Stimulated activated CD8-positive, alpha-beta memory T cell treated with anti-CD3 and anti-CD28 coated beads, Interleukin-2, amount 100 ng/mL, for 1 hour (primary cell): ENCODE results near the gene CASP9.

Experiments used
- DNase-seq, 2 donors: peaks; one replicate each; pipeline ENCODE4 v3.0.0-alpha.2; 2020; ENCODE audit warnings: low read depth in 2 of 2

Gene CASP9

DNA sequence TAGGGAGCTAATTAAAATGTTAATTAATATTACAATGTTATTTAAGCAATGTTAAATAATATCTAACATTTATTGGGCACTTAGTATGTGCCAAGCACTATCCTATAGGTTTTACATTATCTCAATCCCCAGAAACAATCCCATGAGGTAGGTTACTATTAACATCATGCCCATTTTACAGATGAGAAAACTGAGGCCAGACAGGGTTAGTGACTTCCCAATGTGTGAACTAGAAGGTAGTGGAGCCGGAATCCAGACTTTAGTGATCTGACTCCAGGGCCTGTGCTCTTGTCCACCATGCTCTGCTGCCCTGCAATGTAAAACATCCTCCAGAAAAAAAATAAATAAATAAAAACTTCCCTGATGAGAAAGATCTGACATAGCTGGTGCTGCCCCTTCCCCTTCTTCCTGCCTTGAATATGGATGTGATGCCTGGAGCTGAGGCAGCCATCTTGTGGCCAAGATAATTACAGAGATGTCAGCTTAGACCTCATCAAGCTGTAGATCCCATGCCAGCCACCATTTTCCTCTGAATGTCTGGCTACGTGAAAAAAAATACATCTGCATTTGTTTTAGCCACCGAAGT, 75.0 kb downstream of the CASP9 start:
- no peak for DNase-seq

DNA sequence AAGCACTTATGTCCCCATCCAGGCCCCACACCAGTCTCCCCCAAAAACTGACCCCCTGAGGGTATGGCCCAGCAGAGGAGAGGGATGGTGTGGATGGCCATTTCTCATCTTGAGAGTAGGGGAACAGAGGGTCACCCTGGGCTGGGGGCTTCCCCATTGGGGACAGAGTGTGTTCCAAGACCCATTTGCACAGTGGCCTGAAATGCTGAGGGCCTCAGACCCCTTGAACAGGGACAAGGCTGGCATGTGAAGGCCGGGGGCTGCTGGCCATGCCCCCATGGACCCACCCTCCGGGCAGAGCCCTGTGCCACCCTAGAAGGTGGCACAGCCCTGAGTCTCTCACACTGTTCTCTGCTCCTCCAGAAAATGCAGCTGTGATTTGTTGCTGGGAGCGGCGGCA, 77.8 kb downstream of the CASP9 start:
- DNase-seq: no peak

DNA sequence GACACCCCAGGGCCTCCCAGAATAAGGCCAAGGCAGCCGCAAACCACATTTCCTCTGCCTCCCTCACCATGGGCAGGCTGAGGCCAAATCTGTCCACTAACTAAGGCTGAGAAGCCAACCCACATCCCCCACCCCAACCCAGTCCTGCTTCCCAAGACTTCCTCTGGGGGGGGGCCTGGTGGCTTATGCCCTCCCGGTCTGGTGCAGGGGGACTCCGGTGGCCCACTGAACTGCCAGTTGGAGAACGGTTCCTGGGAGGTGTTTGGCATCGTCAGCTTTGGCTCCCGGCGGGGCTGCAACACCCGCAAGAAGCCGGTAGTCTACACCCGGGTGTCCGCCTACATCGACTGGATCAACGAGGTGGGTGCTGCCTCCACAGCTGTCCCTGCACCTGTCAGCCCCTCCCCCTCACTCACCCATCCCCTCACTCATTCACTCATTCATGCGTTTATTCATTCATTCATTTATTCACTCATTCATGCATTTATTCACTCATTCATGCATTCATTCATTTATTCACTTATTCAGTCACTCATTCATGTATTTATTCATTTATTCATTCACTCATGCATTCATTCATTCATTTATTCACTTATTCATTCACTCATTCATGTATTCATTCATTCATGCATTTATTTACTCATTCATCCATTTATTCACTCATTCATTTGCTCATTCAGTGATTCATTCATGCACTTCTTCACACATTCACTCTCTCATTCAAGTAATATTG, 78.5 kb downstream of the CASP9 start:
- DNase-seq: no peak

DNA sequence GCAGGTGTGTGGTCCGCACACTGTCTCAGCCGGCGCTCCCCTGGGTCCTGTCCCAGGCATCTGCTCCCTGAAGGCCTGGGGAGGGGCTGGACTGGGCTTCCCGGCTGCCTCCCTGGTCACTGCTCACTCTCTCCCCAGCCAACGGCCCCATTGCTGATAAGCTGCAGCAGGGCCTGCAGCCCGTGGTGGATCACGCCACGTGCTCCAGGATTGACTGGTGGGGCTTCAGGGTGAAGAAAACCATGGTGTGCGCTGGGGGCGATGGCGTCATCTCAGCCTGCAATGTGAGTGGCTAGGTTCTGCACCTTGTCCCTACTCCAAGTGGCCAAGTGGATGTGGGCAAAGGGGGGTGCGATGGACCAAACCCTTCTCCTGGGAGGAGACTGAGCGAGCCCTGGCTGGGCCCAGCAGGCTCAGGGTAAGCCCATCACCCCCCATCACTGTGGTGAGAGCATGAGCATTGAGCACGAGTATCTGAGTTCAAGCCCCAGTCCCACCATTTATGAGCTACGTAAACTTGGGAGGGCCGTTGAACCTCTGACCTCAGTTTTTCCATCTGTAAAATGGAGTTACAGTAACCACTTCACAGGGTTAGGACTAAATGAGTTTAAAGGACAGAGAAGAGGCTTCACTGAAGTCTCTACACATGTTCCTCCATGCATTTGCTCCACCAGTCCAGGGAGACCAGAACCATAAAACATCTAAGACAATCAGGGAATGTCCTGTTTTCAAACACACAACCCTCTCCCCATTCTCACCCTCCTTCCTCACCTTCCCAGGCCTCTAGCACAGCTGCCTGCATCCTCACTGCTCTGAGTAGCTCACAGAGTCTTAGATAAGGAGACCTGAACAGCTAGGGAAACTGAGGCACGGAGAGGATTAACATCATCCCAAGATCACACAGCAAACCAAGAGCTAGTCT, 79.3 kb downstream of the CASP9 start:
- DNase-seq: no peak

DNA sequence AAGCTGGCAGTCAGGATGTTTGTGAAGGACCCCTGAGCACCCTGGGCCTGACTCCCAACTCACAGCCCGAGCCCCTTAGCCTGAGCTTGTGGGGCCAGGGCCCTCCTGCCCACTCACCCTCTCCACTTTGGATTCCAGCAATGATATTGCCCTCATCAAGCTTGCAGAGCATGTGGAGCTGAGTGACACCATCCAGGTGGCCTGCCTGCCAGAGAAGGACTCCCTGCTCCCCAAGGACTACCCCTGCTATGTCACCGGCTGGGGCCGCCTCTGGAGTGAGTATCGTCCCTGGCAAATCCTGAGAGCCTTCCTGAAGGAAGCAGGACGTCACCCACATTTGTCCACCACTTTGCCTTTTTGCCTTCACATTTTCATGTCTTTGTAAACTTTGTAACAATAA, 80.7 kb downstream of the CASP9 start:
- no peak for DNase-seq

DNA sequence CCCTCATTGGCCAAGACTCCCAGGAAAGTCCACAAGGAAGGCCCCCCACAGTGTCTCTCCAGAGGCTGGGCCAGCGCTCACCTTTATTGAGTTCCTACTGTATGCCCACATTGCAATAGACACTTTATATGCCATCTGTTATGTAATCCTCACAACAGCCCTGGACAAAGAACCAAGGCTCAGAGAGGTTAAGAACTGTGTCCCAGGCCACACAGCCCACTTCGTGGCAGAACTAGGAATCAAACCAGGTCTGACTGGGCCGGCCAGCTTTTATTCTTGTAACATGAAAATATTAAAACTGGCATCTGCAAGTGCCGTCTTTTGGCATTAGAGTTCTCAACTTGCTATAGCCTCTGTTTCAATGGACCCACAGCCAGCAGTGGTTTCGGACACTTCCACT, 81.3 kb downstream of the CASP9 start:
- DNase-seq: no peak

DNA sequence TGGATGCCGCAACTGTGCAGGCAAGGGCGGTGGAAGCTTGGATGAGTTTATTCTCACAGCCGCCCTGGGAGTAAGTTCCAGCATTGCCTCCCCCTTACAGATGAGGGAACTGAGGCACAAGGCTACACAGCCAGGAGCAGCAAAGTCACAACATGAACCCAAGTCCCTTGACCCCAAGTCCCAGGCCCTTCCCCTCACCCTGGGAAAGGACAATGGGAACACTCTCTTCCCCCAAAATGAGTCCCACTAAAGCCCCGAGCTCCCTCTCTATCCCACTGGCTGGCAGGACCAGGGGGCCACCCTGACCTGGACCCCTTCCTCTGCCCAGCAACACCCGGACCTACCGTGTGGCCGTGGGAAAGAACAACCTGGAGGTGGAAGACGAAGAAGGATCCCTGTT, 81.9 kb downstream of the CASP9 start:
- DNase-seq: no peak
